ENCODE results near the gene TAS2R14.

The TAS2R14 gene

GRCh38 chr12:10901427-10901826 is 37.6 kb downstream of the TAS2R14 start:
- DNase-seq = no peak

- DNase-seq = no peak
These were observed 38.1 kb downstream of the TAS2R14 start for GRCh38 chr12:10900972-10901371.

GRCh38 chr12:10900530-10900929 is 38.5 kb downstream of the TAS2R14 start:
- DNase-seq = no peak

- no peak for DNase-seq
These were observed 42.2 kb downstream of the TAS2R14 start for GRCh38 chr12:10896854-10897253.

GRCh38 chr12:10891937-10892336 is 47.1 kb downstream of the TAS2R14 start:
- DNase-seq = no peak

- no peak for DNase-seq
These were observed 49.8 kb downstream of the TAS2R14 start for GRCh38 chr12:10889226-10889625.
